GM12891 (cell line): Measurements from ENCODE around the gene FAM135A. TPM values are rescaled to one million over a fixed set of nuclear protein-coding genes. Genes with fewer than 3 reads are reported as not detected.

ENCODE experiments used
- DNase-seq: peaks from one replicate; pipeline ENCODE4 v3.0.0; 2011; ENCODE audit warnings: low spot score; ENCODE audit not compliant: insufficient read length
- FAIRE-seq: peaks from 2 replicates; lab custom pipeline; 2011; peaks lifted over from hg19 to GRCh38; lab: Jason Lieb, UNC
- PAX5 ChIP-seq: IDR thresholded peaks from 2 replicates; pipeline ENCODE4 v1.6.1; 2011; ENCODE audit warnings: low read length, moderate library complexity, mild to moderate bottlenecking; ENCODE audit not compliant: insufficient read depth, severe bottlenecking
- POLR2A ChIP-seq: IDR thresholded peaks from 2 replicates; pipeline ENCODE4 v1.6.1; 2011; ENCODE audit warnings: low read depth, low read length, control low read depth
- POLR2AphosphoS5 ChIP-seq: IDR thresholded peaks from 2 replicates; pipeline ENCODE4 v1.6.1; 2011; ENCODE audit warnings: low read depth, low read length, control low read depth
- POU2F2 ChIP-seq: IDR thresholded peaks from 2 replicates; pipeline ENCODE4 v1.6.1; 2011; ENCODE audit warnings: low read depth, mild to moderate bottlenecking, control low read depth, low read length, moderate library complexity
- SPI1 ChIP-seq: IDR thresholded peaks from 2 replicates; pipeline ENCODE4 v1.6.1; 2011; ENCODE audit warnings: low read depth, low read length, control low read depth
- TAF1 ChIP-seq: IDR thresholded peaks from 2 replicates; pipeline ENCODE4 v1.6.1; 2011; ENCODE audit warnings: low read depth, low read length, control low read depth
- polyA plus RNA-seq: library from polyadenylated mRNA; unstranded; fragments of >200 nt; gene quantifications from one replicate; pipeline ENCODE4 v1.2.1, GENCODE V29; 2012; ENCODE audit warnings: low read depth, missing spikeins, inconsistent platforms; ENCODE audit not compliant: missing spikeins

Gene FAM135A
- polyA plus RNA-seq: 2.2 TPM

- DNase-seq (peak; percentile 85), FAIRE-seq (peak; percentile 97)
- TF ChIP-seq POLR2AphosphoS5 (peak; percentile 96), SPI1 (no peak), POLR2A (peak; percentile 98), PAX5 (no peak), POU2F2 (peak; percentile 56), TAF1 (peak; percentile 79; the same call in 1 of the 2 replicates)
Observed at GRCh38 chr6:70413114-70413991, at the start of gene FAM135A. FAM135A (plus strand) TSS chr6:70413508; CDS start chr6:70428343, 14,835 bp downstream.

- DNase-seq (no peak), FAIRE-seq (no peak)
- TF ChIP-seq SPI1: no peak
- TF ChIP-seq PAX5: no peak
- TF ChIP-seq POU2F2: no peak
- no peak for TF ChIP-seq TAF1
- TF ChIP-seq POLR2A: no peak
- TF ChIP-seq POLR2AphosphoS5: no peak
Observed at GRCh38 chr6:70363741-70364493, 49.4 kb upstream of the FAM135A start.

GRCh38 chr6:70369332-70369950 lies 43.9 kb upstream of the FAM135A start:
- TF ChIP-seq TAF1: no peak
- peak; percentile 8 for DNase-seq
- FAIRE-seq: peak; percentile 94

- no peak for DNase-seq
- FAIRE-seq: no peak
- TF ChIP-seq POU2F2 (no peak), POLR2A (no peak), TAF1 (no peak), POLR2AphosphoS5 (no peak), SPI1 (no peak), PAX5 (no peak)
Observed at GRCh38 chr6:70370496-70370895, 42.8 kb upstream of the FAM135A start.

GRCh38 chr6:70371454-70372105 lies 41.7 kb upstream of the FAM135A start:
- no peak for TF ChIP-seq POU2F2
- TF ChIP-seq SPI1: no peak
- no peak for TF ChIP-seq POLR2AphosphoS5
- TF ChIP-seq PAX5: no peak
- no peak for TF ChIP-seq TAF1
- no peak for TF ChIP-seq POLR2A
- DNase-seq (no peak), FAIRE-seq (peak; percentile 13)

- TF ChIP-seq POLR2A: no peak
- no peak for TF ChIP-seq PAX5
- no peak for DNase-seq
- no peak for FAIRE-seq
Observed at GRCh38 chr6:70375166-70375565, 38.1 kb upstream of the FAM135A start.

- DNase-seq: no peak
- TF ChIP-seq SPI1 (no peak), TAF1 (no peak), PAX5 (no peak), POU2F2 (no peak), POLR2AphosphoS5 (no peak), POLR2A (no peak)
- FAIRE-seq: no peak
Observed at GRCh38 chr6:70375882-70376281, 37.4 kb upstream of the FAM135A start.

GRCh38 chr6:70376628-70377027 lies 36.7 kb upstream of the FAM135A start:
- DNase-seq (no peak), FAIRE-seq (no peak)
- no peak for TF ChIP-seq TAF1
- TF ChIP-seq PAX5: no peak
- TF ChIP-seq POLR2AphosphoS5: no peak
- no peak for TF ChIP-seq POU2F2
- no peak for TF ChIP-seq POLR2A
- TF ChIP-seq SPI1: no peak
